IPS-NIHi7 (cell line): Measurements from ENCODE around the gene PHLPP1.

Experiments
- DNase-seq: peaks from one replicate; pipeline ENCODE4 v3.0.0; 2012; ENCODE audit warnings: mixed read lengths; ENCODE audit errors: extremely low spot score

Gene PHLPP1

GRCh38 chr18:62744076-62744968 is 29.0 kb downstream of the PHLPP1 start:
- no peak for DNase-seq

- no peak for DNase-seq
These were observed 29.9 kb downstream of the PHLPP1 start for GRCh38 chr18:62745089-62745751.

- DNase-seq: no peak
These were observed 34.0 kb downstream of the PHLPP1 start for GRCh38 chr18:62749389-62749788.

- peak; percentile 43 for DNase-seq
These were observed 36.0 kb downstream of the PHLPP1 start for GRCh38 chr18:62751341-62751821.

GRCh38 chr18:62751977-62752376 is 36.6 kb downstream of the PHLPP1 start:
- no peak for DNase-seq

GRCh38 chr18:62754026-62754425 is 38.7 kb downstream of the PHLPP1 start:
- DNase-seq: no peak

GRCh38 chr18:62755454-62755853 is 40.1 kb downstream of the PHLPP1 start:
- no peak for DNase-seq

GRCh38 chr18:62755946-62756345 is 40.6 kb downstream of the PHLPP1 start:
- DNase-seq: no peak

- no peak for DNase-seq
These were observed 42.2 kb downstream of the PHLPP1 start for GRCh38 chr18:62757399-62758010.

GRCh38 chr18:62758591-62758990 is 43.2 kb downstream of the PHLPP1 start:
- no peak for DNase-seq

- no peak for DNase-seq
These were observed 44.5 kb downstream of the PHLPP1 start for GRCh38 chr18:62759704-62760402.

GRCh38 chr18:62760403-62760734 is 45.0 kb downstream of the PHLPP1 start:
- no peak for DNase-seq

- DNase-seq: no peak
These were observed 47.8 kb downstream of the PHLPP1 start for GRCh38 chr18:62763101-62763521.

- DNase-seq: no peak
These were observed 50.9 kb downstream of the PHLPP1 start for GRCh38 chr18:62766266-62766665.

GRCh38 chr18:62767321-62767720 is 52.0 kb downstream of the PHLPP1 start:
- DNase-seq: no peak

GRCh38 chr18:62767836-62768557 is 52.7 kb downstream of the PHLPP1 start:
- no peak for DNase-seq

GRCh38 chr18:62768558-62768943 is 53.2 kb downstream of the PHLPP1 start:
- DNase-seq: no peak

- DNase-seq: no peak
These were observed 53.9 kb downstream of the PHLPP1 start for GRCh38 chr18:62769216-62769615.

- DNase-seq: no peak
These were observed 56.3 kb downstream of the PHLPP1 start for GRCh38 chr18:62771494-62772270.

- no peak for DNase-seq
These were observed 57.7 kb downstream of the PHLPP1 start for GRCh38 chr18:62772860-62773584.
